ENCODE results near the gene SEMA5A.

The SEMA5A gene

DNA sequence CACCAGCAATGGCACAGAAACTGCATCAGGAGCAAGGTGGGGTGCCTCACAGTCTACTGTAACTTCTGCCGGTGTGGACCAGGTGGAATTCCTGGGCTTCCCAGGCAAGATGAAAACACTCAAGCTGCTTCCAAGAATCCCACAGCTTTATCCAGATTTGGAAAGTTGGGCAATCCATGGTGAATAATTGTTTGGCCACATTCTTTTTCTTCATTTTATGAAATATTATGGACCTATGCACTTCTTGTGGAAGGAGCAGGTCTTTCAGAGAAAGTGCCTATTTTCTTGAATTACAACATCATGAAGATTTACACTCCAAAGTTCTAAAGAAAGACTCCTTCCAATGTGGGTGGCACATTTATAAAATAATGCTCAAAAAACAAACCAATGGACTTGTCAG is 503.6 kb downstream of the SEMA5A start:
- DNase-seq: no peak

DNA sequence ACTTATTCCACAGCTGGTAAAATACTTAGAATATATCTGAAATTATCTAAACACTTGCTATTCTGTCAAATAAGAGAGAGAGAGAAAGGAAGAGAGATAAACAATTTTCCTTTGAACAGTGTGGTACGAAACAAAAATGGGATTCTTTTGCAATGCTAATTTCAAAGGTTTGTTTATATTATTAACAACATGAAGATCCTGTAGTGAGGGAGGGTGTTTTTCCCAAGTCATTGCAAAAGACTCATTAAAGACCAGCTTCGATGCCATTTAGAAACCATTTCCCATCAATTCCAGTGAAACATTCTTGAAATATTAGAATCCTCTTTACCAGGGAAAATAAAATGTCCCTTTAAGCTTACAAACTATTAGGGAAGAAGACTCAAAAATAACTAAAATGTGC is 505.4 kb downstream of the SEMA5A start:
- DNase-seq: no peak

DNA sequence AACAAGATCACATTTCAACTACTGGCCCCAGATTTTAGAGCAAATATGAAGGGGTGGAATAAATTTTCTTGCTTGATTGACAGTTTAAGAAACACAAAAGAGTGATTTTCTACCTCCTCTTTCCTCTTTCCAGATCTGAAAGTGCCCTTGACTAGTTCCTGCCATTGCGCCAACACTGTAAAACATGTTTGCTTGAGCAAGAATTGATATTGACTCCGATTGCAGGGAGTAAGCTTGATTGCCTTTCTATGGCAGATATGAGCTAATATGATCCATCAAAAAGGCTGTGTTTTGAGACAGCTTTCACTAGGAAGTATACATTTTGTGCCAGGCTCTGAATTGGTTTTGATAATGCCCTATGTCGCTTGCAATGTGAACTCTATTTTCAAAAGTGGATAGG is 508.8 kb downstream of the SEMA5A start:
- no peak for DNase-seq

DNA sequence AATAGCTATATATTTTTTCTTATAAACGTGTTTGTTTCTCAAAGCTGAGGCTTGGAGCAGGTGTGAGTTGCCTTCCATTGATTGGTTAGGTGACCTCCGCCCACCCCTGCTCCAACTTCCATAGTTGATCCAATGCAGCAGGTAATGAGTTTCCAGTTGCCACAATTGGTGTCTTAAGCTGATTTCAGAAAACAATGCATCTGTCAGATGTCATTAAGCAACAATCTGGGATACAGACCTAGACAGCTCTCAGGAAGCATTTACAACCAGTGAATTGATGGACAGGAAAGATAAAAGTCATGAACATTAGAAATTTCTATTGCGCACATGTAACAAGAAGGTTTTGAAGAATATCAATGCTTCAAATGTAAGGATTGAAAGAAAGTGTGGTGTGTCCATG is 510.5 kb downstream of the SEMA5A start:
- no peak for DNase-seq

DNA sequence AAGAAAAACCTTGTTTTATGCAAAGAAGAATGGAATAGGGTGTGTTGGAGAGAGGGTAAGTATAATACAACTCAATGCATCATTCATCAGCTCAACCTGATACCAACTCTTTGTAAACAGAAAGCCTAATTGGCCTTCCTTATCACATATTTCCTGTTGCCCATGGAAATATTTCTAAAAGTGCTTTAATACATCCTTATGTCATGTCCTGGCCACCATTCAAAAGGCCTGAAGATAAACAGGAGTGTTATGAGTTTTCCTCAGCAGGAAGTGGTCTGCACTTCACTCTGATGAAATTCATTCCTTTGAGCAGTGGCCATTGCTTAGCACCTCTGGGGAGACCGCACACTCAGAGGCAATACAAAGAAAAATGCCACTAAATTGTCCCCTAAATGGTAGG is 511.2 kb downstream of the SEMA5A start:
- DNase-seq: peak in 1 of 2 experiments; percentile 36

DNA sequence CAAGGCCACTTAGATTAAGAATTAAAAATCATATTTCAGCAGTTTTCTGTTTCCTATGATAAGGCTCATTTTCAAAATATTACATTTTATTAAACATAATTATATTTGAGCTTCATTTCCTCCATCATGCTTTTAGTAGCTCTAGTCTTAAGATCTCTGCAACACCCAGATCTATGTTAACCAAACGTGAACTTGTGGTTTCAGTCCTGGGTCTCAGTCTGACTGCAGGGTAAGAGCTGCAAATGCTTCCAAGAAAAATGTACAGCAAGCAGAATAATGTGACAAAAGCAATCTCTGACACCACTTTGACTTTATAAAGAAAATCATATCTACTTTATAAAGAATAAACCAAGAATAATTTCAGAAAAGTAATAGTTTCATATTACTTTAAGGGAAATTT is 512.4 kb downstream of the SEMA5A start:
- no peak for DNase-seq

DNA sequence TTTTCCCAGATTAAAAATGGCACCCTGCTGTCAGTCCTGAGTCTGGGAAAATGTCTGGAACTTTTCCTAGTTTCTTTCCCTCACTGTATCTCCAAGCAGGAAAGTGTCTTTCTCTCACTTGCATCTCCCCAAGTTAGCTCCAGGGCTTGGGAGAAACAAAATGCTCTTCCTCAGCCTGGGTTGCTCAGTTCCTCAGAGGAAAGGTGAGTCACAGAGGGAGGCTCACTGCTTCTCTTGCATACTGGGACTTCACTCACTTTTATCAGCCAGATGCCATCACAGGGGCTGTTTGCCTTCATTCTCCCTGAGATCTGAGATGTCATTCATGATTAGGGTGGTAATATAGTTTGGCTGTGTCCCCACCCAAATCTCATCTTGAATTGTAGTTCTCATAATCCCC is 519.9 kb downstream of the SEMA5A start:
- no peak for DNase-seq

DNA sequence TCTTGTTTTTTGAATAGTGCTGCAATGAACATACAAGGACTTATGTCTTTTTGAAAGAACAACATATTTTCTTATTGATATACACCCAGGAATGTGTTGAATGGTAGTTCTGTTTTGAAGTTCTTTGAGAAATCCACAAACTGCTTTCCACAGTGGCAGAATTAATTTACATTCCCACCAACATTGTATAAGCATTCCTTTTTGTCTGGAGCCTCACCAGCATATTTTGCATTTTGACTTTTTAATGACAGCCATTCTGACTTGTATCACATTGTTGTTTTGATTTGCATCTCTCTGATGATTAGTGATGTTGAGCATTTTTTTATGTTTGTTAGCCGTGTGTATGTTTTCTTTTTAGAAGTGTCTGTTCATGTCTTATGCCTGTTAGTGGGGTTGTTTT is 524.9 kb downstream of the SEMA5A start:
- no peak for DNase-seq

DNA sequence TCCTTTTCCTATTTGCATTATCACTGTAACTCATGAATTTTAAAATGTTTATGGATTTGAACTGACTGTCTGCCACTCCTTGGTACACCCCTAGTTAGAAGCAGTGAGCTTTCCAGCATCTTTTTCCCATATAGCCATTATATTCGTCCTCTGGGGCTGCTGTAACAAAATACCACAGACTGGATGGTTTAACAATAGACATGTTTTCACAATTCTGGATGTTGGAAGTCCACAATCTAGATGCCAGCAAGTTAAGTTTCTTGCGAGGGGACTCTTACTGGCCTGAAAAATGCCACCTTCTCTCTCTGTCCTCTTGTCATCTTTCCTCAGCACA is 530.0 kb downstream of the SEMA5A start:
- no peak for DNase-seq

DNA sequence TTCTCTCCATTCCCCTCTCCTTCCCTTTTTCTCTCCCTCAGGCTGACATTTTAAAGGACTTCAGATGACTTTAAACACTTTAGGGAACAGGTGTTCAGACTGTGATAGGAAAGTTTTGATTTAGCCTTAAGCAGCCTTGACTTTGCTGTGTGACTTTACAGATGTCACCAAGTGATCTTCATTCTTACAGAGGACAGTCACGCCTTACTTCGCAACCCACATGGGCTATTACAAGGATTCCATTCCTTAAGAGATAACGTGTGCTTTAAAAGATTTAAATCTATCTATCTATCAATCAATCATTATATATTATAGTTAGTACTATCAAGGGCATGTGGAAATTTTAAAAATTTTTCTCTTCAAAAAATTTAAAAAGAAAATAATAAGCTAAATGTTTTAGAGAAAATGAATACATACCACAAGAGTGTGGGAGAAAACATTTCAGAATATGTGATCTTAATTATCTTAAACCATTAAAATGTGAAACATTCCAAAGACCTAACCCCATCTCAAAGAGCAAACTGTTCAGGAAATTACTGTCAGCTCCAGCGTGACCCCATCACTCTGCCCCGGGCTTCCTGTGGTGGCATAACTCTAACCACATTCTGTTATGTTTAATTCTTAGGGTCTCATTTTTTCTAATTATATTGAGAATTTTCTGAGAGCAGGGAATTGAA is 530.5 kb downstream of the SEMA5A start:
- DNase-seq: peak in 1 of 2 experiments; percentile 39

DNA sequence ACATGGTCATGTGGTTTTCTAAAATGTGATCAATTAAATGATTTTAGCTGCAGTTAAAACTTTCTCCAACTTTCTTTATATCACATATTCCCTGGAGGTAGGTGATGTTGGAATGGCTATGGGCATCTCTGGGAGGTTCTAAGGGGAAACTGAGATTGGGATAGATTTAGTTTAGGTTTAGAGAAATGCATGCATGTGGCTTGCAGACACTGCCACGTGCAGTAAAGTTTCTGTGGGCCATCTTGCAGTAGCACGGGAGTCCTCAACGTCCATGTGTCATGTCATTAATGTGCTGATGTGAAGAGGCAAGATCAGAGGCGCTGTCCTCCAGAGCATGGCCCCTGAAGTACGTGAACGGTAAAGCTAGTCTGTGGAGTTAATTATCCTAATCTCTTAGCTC is 532.7 kb downstream of the SEMA5A start:
- DNase-seq: no peak

DNA sequence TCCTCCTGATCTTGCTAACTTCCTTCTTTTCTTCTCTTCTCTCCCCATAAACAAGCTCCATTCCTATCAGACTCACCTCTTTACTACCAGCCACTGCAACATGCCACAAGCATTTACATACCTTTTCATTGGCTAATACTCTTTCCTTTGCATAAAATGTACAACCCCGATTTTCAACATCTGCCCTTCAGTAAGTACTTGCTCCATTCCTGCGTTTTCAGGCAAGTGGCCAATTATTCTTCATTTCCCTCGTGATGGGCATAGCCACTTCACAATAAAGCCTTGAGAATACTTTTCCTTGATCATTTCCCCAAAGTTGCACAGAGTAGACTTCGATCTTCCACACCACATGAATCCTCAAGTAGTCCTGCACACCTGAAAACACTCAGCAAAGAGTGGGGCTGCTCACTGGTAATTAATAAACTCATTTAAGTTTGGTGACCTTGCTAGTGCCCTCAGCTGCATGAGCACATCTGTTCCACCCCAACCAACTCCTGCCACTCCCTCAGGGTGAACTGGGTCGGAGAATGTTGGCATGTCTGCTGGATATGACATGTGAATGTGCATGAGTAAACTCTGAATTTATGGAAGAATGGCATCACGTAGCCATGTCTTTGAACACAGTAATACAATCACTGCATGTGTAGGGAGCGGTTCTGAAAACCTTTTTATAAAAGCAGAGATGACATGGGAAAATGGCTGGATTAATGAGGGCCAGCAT is 535.8 kb downstream of the SEMA5A start:
- no peak for DNase-seq

DNA sequence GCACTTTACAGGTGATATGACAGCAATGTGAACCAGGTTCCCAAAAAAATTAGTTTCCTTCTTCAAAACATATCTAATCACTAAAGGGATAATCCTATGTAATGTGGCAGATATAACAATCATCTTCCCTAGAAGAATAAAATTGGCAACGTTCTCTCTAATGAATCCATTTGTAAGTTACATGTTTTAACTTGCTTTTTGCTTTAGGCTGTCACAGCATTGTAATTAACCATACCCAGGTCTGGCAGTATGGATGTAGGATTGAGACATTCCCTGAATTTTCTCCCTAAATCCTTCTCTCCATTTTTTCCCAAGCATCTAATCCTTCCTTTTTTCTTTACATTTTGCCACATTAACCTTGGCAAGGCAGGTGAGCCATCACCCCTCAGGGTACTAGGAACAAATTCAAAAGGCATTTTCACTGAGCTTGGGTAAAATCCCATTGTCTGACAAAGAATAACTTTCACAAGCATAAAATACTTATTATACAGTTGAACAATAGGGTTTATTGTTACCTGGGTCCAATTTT is 548.3 kb downstream of the SEMA5A start:
- no peak for DNase-seq

DNA sequence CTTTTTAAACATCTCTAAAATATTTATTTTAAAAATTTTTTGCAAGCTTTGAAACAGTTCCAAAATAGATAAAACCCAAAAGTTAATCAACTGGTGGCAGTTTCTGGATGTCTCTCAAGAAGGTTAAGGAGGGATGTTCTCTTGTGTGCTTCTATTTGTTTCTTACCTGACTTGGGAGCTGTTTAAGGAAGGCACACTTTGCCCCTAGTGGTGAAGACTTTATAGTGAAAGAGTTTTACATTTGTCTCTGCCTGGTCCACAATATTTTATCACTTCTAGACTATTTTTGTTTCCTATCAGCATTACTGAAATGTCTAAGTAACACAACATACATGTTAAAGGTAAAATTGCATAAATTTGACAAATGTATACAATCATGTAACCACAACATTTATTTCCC is 552.8 kb downstream of the SEMA5A start:
- DNase-seq: peak in 1 of 2 experiments; percentile 65

Data from SW 1271 (cell line).